Left cardiac atrium (tissue), 4 donors: Measurements from ENCODE around the gene GJB4. TPM values are rescaled to one million over a fixed set of nuclear protein-coding genes. Genes with fewer than 3 reads are reported as not detected.
"Not testable (repeated sequence)": the region's sequence is repeated elsewhere in the genome, so short reads cannot be mapped to it uniquely, and the experiment has no call there.

Experiments used
- ATAC-seq, 2 donors: fragments of 200-7000 bp; cut with Tn5 transposase; one replicate each; pipeline ENCODE4 v1.9.1; 2020; ENCODE audit warnings: mild to moderate bottlenecking in 2 of 2, moderate library complexity in 2 of 2
- DNase-seq: peaks from one replicate; pipeline ENCODE4 v3.0.0-alpha.2; 2020
- intact Hi-C, 2 donors: fragments of 100-400 bp; cut with DNase I; formaldehyde crosslinking; loops; one replicate each; pipeline versions ENCODE4 v1.14.1 to v1.15.1; 2022 to 2023
- total RNA-seq, 2 donors: library from RNA; stranded (reverse); fragmentation: NEBNext Ultra II Directional; extraction: Animal tissue kit (Norgen Biotek cat#: 25700); gene quantifications; one replicate each; pipeline ENCODE4 v1.2.1, GENCODE V29; 2021
- donor health status: DM: no; HTN: yes; CAD: no.
- donor health status: DM: no; HTN: yes; CAD: no; lungs with severe emphysema.
- donor health status: DM: yes; HTN: yes; CAD: no.
- donor health status: Dilated cardiomyopathy.

GJB4 gene
- total RNA-seq, 2 donors from 2014 or later = not detected

DNA sequence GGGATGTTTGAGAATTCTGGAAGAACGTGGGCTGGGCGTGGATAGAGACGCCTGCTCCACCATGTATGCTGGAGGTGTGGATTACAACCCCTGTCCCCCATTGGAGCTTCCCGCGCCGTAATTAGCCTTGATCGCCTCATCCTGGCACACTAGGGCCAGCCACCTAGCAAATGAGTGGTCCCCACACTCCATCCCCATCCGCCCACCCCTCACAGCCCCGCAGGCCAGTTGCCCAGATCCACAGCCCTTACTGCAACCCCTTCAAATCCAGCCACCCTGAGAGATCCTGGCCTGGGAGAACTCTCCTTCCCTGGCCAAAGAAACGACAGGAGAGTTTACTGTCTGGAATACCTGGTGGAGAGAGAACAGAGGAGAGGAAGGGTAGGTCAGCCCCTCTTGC, 32.9 kb downstream of the GJB4 start:
- ATAC-seq (no peak), DNase-seq (no peak)
- intact Hi-C loops = no loop called here

DNA sequence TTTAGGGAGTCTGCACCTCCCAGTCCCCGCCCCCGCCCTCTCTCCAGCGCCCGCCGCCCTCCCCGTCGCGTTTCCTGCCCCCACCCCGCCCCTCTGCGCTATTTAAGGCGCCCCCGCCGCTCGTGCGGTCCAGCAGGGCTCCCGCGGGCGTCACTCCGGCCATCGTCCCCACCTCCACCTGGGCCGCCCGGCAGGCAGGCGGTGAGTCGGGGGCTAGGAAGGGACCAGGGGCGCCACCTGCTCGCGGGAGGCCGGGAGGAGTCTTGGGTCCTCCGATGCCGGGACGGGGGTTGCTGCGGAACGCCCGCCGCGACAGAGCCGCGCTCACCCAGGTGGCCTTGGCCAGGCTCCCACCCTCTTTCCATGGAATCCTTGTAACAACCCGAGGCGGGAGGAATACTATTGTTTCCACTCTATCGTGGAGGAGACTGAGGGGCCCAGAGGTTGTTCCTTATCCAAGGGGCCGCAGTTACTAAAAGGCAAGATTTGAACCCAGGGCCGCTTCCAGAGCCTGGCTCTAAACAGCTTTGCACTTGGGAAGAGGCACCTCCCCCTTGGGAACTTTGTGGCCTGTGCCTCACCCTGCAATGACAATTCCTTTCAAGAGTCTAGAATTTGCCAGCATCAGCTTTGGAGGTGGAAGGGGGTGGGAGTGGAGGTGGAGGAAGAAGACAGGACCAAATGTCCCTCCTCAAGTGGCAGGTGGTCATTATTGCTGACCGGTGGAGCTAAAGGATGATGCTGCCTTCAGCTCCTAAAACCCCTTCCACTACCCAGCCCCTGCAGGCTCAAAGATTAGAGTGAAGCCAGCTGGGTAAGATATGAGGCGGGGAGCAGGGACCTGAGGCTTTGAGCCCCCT, 33.6 kb downstream of the GJB4 start, which contains the start of gene GJA4:
GJA4 (plus strand) TSS at position 132 of the 860 bp plus-strand sequence. CDS start 1,215 bp downstream, outside the sequence.
- DNase-seq (peak; percentile 53), ATAC-seq (peak; percentile 38 to 49)
- intact Hi-C loops = no loop called here

GRCh38 chr1:34794001-34794789, 34.7 kb downstream of the GJB4 start:
- intact Hi-C loops = no loop called here
- ATAC-seq (no peak), DNase-seq (no peak)

DNA sequence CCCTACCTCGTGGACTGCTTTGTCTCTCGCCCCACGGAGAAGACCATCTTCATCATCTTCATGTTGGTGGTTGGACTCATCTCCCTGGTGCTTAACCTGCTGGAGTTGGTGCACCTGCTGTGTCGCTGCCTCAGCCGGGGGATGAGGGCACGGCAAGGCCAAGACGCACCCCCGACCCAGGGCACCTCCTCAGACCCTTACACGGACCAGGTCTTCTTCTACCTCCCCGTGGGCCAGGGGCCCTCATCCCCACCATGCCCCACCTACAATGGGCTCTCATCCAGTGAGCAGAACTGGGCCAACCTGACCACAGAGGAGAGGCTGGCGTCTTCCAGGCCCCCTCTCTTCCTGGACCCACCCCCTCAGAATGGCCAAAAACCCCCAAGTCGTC, 35.2 kb downstream of the GJB4 start:
- no peak for DNase-seq
- no peak for ATAC-seq
- intact Hi-C loops = no loop called here

DNA sequence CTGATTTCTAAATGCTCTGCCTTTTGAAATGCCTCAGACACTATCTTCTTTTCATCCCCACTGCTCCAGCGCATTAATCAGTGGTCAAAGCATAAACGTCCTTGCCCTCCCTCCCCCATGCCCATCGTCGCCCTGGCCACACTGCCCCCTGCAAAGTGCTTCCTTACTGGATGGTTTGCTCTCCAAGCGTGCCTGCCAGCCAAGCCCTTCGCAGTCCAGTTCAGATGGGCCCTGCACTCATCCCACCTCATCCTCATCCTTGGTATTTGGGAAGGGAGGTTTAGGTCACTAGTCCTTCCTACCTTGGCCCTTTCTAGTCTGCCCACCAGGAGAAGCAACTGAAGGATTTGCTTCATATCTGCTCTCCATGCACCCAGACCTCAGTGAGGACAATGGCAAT, 36.4 kb downstream of the GJB4 start:
- no peak for DNase-seq
- ATAC-seq = no peak
- intact Hi-C loops = no loop called here

GRCh38 chr1:34796990-34797389, 37.5 kb downstream of the GJB4 start:
- no peak for ATAC-seq
- no peak for DNase-seq
- intact Hi-C loops = no loop called here

DNA sequence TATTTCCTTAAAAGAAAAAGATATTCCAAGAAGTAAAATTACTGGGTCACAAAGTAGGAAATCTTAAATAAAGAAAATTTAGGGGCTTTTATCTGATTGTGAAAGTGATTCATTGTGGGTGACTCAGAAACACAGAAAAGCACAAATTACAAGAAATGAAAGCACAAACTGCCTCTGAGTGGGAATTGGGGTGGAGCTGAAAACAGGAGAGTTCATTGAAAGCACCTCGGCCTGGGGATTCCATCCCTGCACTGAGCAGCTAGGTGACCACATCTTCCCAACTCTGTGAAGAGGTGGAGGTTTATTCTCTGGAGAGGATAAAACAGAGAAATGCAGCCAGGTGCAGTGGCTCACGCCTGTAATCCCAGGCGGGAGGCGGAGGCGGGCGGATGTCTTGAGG, 40.7 kb downstream of the GJB4 start:
- ATAC-seq = no peak
- no peak for DNase-seq
- intact Hi-C loops = no loop called here

- intact Hi-C loops = no loop called here
- ATAC-seq (no peak), DNase-seq (no peak)
Observed at GRCh38 chr1:34803770-34804169, 44.2 kb downstream of the GJB4 start.

- DNase-seq = no peak
- ATAC-seq = peak; percentile 5 to 27
Observed at GRCh38 chr1:34806396-34806795, 46.9 kb downstream of the GJB4 start.

GRCh38 chr1:34808051-34808810, 48.7 kb downstream of the GJB4 start:
- intact Hi-C loops = no loop called here
- ATAC-seq (no peak), DNase-seq (no peak)

More at GRCh38 chr1:34806396-34806795, 46.9 kb downstream of the GJB4 start:
- intact Hi-C loops = no loop called here

- DNase-seq, ATAC-seq, intact Hi-C loops: not testable (repeated sequence)
Observed at GRCh38 chr1:34810781-34811180, 51.2 kb downstream of the GJB4 start.

Other genes with a start within 250 kb of the GJB4 start
- gene GJB5, start 4.7 kb upstream of the GJB4 start, total RNA-seq = not detected
- not detected for gene GJB3, start 21.5 kb downstream of the GJB4 start, total RNA-seq
- 10 to 100 TPM; 25.5 to 35.1 TPM for gene GJA4, start 33.3 kb downstream of the GJB4 start, total RNA-seq
- gene SMIM12, start 100.0 kb downstream of the GJB4 start, total RNA-seq = 10 to 100 TPM; 40.0 to 68.2 TPM
- under 1 TPM; 0.18 to 0.38 TPM for gene DLGAP3, start 169.9 kb downstream of the GJB4 start, total RNA-seq
- gene TMEM35B, start 225.6 kb downstream of the GJB4 start, total RNA-seq = 10 to 100 TPM; 16.9 to 19.2 TPM